Left renal cortex interstitium (tissue), 4 donors: ENCODE results near the gene CHD5. TPM values are rescaled to one million over a fixed set of nuclear protein-coding genes. Genes with fewer than 3 reads are reported as not detected.

Experiments used
- DNase-seq, 4 donors: peaks; one replicate each; pipeline ENCODE4 v3.0.0-alpha.2; 2013; ENCODE audit warnings: low read depth in 4 of 4, low spot score in 2 of 4, missing footprints in 1 of 4
- polyA plus RNA-seq, 4 donors: library from polyadenylated mRNA; unstranded; fragments of 120-200 nt; gene quantifications; one replicate each; pipeline ENCODE4 v1.2.1, GENCODE V29; 2013; ENCODE audit not compliant: insufficient read length in 4 of 4

Gene CHD5
- polyA plus RNA-seq, 4 donors = 0.22 to 0.82 (median 0.30) TPM

- DNase-seq = no peak
These were observed 58.3 kb downstream of the CHD5 start for GRCh38 chr1:6121651-6122370.

GRCh38 chr1:6121021-6121421 lies 59.1 kb downstream of the CHD5 start:
- DNase-seq = no peak

- no peak for DNase-seq
These were observed 61.7 kb downstream of the CHD5 start for GRCh38 chr1:6118415-6118814.

- no peak for DNase-seq
These were observed 62.5 kb downstream of the CHD5 start for GRCh38 chr1:6117624-6118023.

- no peak for DNase-seq
These were observed 63.1 kb downstream of the CHD5 start for GRCh38 chr1:6117064-6117463.

GRCh38 chr1:6116137-6116536 lies 64.0 kb downstream of the CHD5 start:
- no peak for DNase-seq

- DNase-seq = no peak
These were observed 66.4 kb downstream of the CHD5 start for GRCh38 chr1:6113745-6114144.

GRCh38 chr1:6113116-6113515 lies 67.0 kb downstream of the CHD5 start:
- DNase-seq = no peak

- no peak for DNase-seq
These were observed 67.5 kb downstream of the CHD5 start for GRCh38 chr1:6112690-6113005.

GRCh38 chr1:6111991-6112689 lies 68.0 kb downstream of the CHD5 start:
- no peak for DNase-seq

GRCh38 chr1:6111571-6111970 lies 68.5 kb downstream of the CHD5 start:
- no peak for DNase-seq

GRCh38 chr1:6110326-6110725 lies 69.8 kb downstream of the CHD5 start:
- no peak for DNase-seq

- no peak for DNase-seq
These were observed 70.4 kb downstream of the CHD5 start for GRCh38 chr1:6109688-6110087.

GRCh38 chr1:6108937-6109614 lies 71.0 kb downstream of the CHD5 start:
- no peak for DNase-seq

GRCh38 chr1:6108476-6108875 lies 71.6 kb downstream of the CHD5 start:
- DNase-seq = no peak

GRCh38 chr1:6107409-6108356 lies 72.4 kb downstream of the CHD5 start:
- no peak for DNase-seq

- no peak for DNase-seq
These were observed 73.1 kb downstream of the CHD5 start for GRCh38 chr1:6106977-6107376.

GRCh38 chr1:6106321-6106731 lies 73.8 kb downstream of the CHD5 start:
- no peak for DNase-seq

GRCh38 chr1:6105763-6106162 lies 74.4 kb downstream of the CHD5 start:
- DNase-seq = no peak

- no peak for DNase-seq
These were observed 74.9 kb downstream of the CHD5 start for GRCh38 chr1:6105218-6105679.

- DNase-seq = no peak
These were observed 75.5 kb downstream of the CHD5 start for GRCh38 chr1:6104631-6105030.
